NCI-H2107 treated with DMSO at 0.1 percent for 48 hours (cell line): ENCODE results near the gene ERFL.

ENCODE experiments used
- DNase-seq: peaks from one replicate; lab custom pipeline; 2025; ENCODE audit not compliant: unreplicated experiment; lab: John Stamatoyannopoulos, UW

ERFL gene

GRCh38 chr19:41927497-41928192 lies 604 bp downstream of the ERFL start:
- no peak for DNase-seq

DNA sequence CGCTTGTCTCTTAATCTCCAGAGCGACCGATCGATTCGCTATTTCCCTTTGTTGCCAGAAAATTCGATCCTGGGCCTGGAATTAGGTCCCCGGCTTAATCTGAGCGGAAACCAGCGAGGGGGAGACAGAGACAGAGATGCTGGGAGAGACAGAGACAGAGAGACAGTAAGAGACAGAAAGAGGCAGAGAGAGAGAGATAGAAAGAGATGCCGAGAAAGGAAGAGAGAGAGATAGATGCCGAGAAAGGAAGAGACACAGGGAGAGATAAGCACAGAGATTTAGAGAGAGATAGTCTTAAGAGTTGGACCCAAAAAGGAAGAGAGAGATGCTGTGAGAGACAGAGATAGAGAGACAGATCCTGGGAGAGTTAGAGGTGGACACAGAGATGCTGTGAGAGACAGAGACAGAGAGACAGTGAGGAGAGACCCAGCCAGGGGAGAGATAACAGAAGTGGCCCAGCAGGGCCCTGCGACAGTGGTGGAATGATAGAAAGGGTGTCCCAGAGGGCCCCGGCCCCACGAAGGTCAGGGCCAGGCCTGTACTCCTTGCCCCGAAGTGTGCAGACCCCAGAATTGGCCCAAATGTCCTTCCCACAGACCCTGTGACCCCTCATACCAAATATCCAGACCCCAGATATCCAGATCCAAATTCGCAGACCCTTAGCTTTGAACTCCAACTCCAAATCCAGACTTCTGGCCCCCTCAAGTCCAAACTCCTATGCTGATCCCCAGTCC lies 1.3 kb downstream of the ERFL start:
- no peak for DNase-seq

DNA sequence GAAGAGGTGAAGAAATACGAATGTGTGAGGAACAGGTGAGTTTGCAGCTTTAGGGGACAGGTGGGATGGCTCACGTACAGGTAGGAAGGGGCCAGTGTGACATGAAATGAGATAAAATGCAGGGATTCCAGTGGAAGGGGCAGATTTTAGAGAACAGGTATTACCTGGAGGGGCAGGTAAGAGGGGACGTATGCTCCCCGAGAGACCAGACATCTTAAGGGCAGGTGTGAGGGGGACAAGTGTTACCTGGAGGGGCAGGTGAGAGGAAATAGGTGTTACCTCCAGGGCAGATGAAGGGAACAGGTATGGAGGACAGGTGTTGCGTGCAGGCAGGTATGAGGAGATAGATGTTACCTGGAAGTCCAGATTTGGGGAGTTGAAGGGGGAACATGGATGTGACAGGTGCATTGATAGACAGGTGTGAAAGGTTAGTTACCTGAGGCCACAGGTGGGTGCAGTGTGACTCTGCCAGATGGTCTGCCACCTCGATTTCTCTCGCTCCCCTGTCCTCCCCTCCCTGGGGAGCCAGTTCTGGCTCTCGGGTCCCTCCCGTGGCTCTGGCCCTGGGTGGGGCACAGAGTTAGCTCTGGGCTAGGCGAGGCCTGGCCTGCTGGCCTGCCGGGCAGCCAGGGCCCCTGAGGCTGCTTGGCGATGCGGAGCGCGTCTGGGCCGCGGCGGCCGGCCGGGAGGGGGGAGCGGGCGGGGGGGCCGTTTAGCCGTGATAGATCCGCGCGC lies 2.1 kb downstream of the ERFL start:
- no peak for DNase-seq

DNA sequence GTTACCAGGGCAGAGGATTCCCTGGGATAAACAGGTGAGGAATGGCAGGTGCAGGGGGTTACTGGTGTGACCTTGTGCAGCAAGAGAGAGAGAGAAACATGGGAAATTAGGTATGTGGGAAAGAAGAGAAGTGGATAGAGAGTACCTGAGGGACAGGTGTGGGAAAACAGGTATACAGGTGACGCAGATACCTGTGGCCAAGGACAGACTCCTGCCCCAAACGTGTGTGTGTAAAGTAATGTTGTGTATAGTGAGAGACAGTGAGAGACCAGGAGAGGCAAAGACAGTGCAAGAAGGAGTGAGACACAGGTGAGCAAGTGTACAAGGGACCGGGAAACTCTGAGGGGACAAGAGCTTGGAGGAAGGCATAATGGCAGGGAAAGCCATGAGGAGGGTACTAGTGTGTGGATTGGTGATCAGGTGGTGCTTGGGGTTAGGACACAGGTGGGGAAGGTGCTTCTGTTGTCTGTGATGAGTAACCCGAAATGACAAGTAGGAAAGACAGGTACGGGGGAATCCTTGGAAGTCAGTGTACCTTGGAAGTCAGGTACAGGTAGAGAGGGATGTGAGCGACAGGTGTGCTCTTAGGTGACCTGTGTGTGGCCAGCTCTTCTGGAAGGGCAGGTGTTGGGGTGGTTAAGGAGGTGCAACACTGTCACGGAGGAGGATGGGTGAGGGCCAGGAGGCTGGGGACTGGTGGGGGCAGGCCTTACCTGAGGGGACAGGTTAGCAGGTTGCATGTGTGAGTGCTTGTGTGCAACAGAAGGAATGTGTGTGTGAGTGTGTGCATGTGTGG lies 2.8 kb downstream of the ERFL start:
- no peak for DNase-seq

GRCh38 chr19:41924151-41925145 lies 3.8 kb downstream of the ERFL start:
- DNase-seq = no peak

DNA sequence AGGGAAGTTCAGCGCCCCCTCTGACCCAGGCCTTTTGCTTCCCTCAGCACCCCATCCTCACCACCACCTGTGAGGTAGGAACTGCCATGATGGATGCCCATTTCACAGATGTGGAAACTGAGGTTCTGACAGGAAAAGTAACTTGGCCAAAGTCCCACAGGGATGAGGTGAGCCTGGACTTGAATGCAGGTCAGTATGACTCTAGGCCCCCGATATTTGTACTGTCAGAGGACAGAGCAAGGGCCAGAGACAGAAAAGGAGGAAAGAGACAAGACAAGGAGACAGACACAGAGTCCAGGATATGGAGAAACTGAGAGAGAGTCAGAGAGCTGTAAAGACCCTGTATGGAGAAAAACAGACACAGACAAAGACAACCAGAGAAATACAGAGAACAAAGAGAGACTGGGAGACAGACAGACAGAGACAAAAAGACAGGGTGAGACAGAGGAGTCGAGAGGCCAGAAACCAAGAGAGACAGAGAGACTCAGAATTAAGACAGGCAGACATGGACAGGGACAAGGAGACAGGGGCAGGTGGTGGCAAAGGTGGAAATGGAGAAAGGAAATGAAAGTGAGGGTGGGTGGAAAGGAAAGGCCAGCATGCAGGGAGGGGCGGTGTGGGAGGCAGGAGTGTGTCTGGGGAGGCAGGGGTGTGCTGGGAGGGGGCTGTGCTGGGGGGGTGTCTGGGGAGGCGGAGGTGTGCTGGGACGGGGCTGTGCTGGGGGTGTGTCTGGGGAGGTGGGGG lies 5.0 kb downstream of the ERFL start:
- no peak for DNase-seq

GRCh38 chr19:41922585-41922984 lies 5.7 kb downstream of the ERFL start:
- no peak for DNase-seq

- DNase-seq = no peak
Measured at GRCh38 chr19:41921577-41922576, 6.4 kb downstream of the ERFL start.

DNA sequence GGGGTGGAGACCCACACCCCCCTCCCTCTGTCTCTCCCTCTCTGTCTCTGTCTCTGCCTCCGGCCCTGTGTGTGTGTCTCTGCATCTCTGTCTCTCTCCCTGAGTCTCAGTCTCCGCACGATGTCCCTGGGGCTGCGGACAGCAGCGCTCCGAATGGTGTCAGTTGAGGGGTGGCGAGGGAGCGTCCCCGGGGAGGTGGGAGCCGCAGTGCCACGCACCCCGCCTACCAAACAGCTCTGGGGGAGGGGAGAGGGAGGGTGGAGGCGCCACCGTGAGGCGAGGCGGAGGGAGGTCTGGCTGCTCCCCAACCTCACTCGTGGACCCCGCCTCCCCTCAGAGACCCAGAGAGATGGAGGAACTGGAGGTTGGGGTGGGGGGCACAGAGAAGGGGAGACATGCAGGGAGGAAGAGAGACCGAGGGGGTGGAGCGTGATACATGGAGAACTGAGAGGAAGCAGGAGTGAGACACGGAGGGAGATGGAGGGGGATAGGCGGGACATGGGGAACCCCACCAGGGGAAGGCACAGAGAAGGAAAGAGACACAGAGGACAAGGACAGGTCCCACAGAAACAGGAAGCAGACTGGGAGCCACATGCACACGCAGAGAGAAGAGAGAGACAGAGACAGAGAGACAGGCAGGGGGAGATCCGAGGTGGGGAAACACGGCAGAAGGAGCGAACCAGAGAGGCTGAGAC lies 7.2 kb downstream of the ERFL start:
- DNase-seq = no peak

DNA sequence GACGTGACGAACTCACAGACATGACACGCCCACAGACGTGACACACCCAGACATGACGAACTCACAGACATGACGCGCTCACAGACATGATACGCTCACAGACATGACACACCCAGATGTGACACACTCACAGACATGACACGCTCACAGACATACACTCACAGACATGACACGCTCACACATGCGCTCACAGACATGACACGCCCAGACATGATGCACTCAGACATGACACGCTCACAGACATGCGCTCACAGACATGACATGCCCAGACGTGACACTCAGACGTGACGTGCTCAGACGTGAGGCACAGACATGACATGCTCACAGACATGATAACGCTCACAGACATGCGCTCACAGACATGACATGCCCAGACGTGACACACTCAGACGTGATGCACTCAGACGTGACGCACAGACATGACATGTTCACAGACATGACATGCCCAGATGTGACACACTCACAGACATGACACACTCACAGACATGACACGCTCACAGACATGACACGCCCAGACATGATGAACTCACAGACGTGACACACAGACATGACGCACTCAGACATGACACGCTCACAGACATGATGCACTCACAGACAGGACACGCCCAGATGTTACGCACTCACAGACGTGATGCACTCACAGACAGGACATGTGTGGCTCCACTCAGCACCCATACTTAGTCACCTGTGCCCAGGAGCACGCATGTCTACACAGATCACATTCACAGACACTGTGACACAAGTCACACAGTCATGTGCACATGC lies 8.1 kb downstream of the ERFL start:
- no peak for DNase-seq

DNA sequence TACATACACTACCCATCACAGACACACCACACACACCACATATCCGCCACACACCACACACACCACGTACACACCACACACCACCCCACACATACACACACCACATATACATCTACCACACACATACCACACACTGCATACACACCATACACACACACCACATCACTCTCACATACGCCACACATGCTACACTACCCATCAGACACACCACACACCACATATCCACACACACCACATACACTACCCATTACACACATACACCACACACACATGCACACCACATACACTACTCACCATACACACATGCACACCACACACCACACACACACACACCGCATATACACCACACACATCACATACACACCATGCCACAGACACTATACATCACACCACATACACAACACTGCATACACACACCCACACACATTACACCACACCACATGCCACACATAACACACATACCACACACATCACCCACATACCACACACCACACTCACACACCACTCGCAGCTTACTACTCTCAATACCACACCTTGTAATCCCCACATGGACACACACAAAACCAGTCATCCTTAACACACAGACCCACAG lies 9.5 kb downstream of the ERFL start:
- DNase-seq = no peak

GRCh38 chr19:41918095-41918494 lies 10.2 kb downstream of the ERFL start:
- no peak for DNase-seq

DNA sequence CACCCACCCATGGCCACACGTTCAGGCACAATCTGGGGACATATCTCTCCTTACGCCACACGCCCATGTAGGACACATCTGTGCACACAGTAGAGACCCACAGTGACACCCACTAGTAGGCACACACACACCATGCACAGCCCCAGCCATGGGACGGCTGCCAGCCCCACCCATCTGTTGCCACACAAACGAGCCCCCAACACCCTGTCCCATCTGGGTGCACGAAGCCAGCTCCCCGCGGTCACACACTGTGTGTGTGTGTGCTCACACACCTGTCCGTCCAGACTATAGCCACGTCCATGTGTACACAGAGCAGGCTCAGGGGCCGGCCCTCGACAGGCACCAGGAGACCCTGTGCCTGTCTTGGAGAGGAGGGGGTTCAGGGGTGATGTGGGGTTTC lies 10.6 kb downstream of the ERFL start:
- no peak for DNase-seq

- DNase-seq = no peak
Measured at GRCh38 chr19:41915776-41916414, 12.4 kb downstream of the ERFL start.

DNA sequence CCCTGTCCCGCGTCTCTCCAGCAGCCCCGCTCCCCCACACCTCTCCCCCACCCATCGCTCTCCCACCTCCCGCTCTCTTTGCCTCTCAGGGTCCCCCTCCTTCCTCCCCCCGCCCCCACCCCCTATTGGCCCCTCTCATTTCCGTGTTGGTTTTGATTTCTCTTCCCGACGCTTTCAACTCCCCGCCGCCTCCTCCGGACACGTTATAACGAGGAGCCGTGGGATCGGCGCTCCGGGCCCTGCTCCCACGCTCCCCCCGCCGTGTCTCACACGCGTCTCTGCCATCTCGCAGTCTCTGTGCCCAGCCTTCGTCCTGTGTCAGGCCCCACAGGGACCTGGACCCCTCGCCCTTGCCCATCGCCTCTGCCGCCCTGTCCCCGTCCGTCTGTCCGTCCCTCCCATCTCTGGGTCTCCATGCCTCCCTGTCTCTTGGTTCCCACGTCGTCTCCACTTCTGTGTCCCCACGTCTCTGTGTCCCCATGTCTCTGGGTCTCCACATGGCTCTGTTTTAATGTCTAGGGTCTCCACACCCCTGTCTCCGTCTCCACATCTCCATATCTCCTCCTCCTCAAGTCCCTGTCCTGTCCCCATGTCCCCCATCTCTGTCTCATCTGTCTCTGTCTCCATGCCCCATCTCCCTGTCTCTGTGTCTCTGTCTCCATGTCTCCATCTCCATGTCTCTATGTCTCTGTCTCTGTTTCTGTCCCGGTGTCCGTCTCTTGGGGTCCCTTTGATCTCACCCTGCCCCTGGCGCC lies 13.1 kb downstream of the ERFL start:
- no peak for DNase-seq
